Nephron (organoid): ENCODE data around the gene RGR.

Experiments used
- H3K27ac Mint-ChIP-seq, 3 experiments: 2 replicates each; pipeline ENCODE4 v1.8.0; 2020; ENCODE audit warnings: mixed read lengths in 3 of 3, mild to moderate bottlenecking in 2 of 3, moderate library complexity in 1 of 3
- H3K27me3 Mint-ChIP-seq: 2 replicates; pipeline ENCODE4 v1.8.0; 2021; ENCODE audit warnings: low read depth, mild to moderate bottlenecking, moderate library complexity, mixed read lengths
- H3K36me3 Mint-ChIP-seq: 2 replicates; pipeline ENCODE4 v1.8.0; 2020; ENCODE audit warnings: low read depth, mixed read lengths
- H3K4me1 Mint-ChIP-seq: 2 replicates; pipeline ENCODE4 v1.8.0; 2020; ENCODE audit warnings: mixed read lengths
- H3K4me3 Mint-ChIP-seq, 3 experiments: 2 replicates each; pipeline ENCODE4 v1.8.0; 2020; ENCODE audit warnings: mild to moderate bottlenecking in 3 of 3, mixed read lengths in 3 of 3, moderate library complexity in 2 of 3
- H3K9me3 Mint-ChIP-seq: 2 replicates; pipeline ENCODE4 v1.8.0; 2020; ENCODE audit warnings: mixed read lengths
- CTCF ChIP-seq, 3 experiments: fragments of 200-600 bp; sonication (generic); IDR thresholded peaks; one replicate each; pipeline ENCODE4 v1.5.0; 2021; ENCODE audit warnings: antibody characterized with exemption in 3 of 3; ENCODE audit not compliant: unreplicated experiment in 3 of 3

Gene RGR

GRCh38 chr10:84244651-84245270, at the start of gene RGR:
Gene RGR (plus strand): TSS chr10:84245053. CDS start chr10:84245091, 38 bp downstream.
- no peaks in the 10 kb centered on the region for H3K36me3 Mint-ChIP-seq
- no peaks in the 10 kb centered on the region for H3K9me3 Mint-ChIP-seq
- peak within 1 kb of the TSS in 2 of 3 experiments; percentile 52 to 81 for H3K4me3 Mint-ChIP-seq
- no peak for TF ChIP-seq CTCF (IDR thresholded peaks at IDR 0.05; ENCODE audit: unreplicated experiment in 3 of 3)
- H3K27me3 Mint-ChIP-seq, result peaks cover 7% of the 10 kb centered on the region
- H3K4me1 Mint-ChIP-seq, result peaks cover 17% of the 10 kb centered on the region
- peak within 1 kb of the TSS in 2 of 3 experiments; percentile 10 to 83 for H3K27ac Mint-ChIP-seq

- no peaks in the 10 kb centered on the region for H3K9me3 Mint-ChIP-seq
- TF ChIP-seq CTCF (IDR thresholded peaks at IDR 0.05; ENCODE audit: unreplicated experiment in 3 of 3), result no peak
- H3K4me3 Mint-ChIP-seq, result no peak overlapping the region
- H3K27me3 Mint-ChIP-seq, result peaks cover 85% of the 10 kb centered on the region
- H3K27ac Mint-ChIP-seq, result no peak overlapping the region
- no peaks in the 10 kb centered on the region for H3K4me1 Mint-ChIP-seq
- no peaks in the 10 kb centered on the region for H3K36me3 Mint-ChIP-seq
Observed at GRCh38 chr10:84196083-84196482, 48.8 kb upstream of the RGR start.

- no peaks in the 10 kb centered on the region for H3K4me1 Mint-ChIP-seq
- TF ChIP-seq CTCF (IDR thresholded peaks at IDR 0.05; ENCODE audit: unreplicated experiment in 3 of 3), result no peak
- no peaks in the 10 kb centered on the region for H3K9me3 Mint-ChIP-seq
- H3K4me3 Mint-ChIP-seq, result no peak overlapping the region
- no peak overlapping the region for H3K27ac Mint-ChIP-seq
- H3K36me3 Mint-ChIP-seq, result no peaks in the 10 kb centered on the region
- H3K27me3 Mint-ChIP-seq, result peaks cover 77% of the 10 kb centered on the region
Observed at GRCh38 chr10:84196941-84197340, 47.9 kb upstream of the RGR start.

- TF ChIP-seq CTCF (IDR thresholded peaks at IDR 0.05; ENCODE audit: unreplicated experiment in 3 of 3), result no peak
- Mint-ChIP-seq H3K4me1 (no peaks in the 10 kb centered on the region), H3K27ac (no peak overlapping the region), H3K36me3 (no peaks in the 10 kb centered on the region), H3K4me3 (no peak overlapping the region), H3K9me3 (no peaks in the 10 kb centered on the region), H3K27me3 (peaks cover 74% of the 10 kb centered on the region)
Observed at GRCh38 chr10:84197643-84198042, 47.2 kb upstream of the RGR start.

- no peak for TF ChIP-seq CTCF (IDR thresholded peaks at IDR 0.05; ENCODE audit: unreplicated experiment in 3 of 3)
- H3K9me3 Mint-ChIP-seq, result no peaks in the 10 kb centered on the region
- peaks cover 67% of the 10 kb centered on the region for H3K27me3 Mint-ChIP-seq
- no peak overlapping the region for H3K4me3 Mint-ChIP-seq
- no peaks in the 10 kb centered on the region for H3K4me1 Mint-ChIP-seq
- no peak overlapping the region for H3K27ac Mint-ChIP-seq
- no peaks in the 10 kb centered on the region for H3K36me3 Mint-ChIP-seq
Observed at GRCh38 chr10:84198206-84198915, 46.5 kb upstream of the RGR start.
